ENCODE results near the gene MCHR1.
"Not testable (repeated sequence)": the region's sequence is repeated elsewhere in the genome, so short reads cannot be mapped to it uniquely, and the experiment has no call there.

The MCHR1 gene

GRCh38 chr22:40679249-40679963 is at the start of gene MCHR1:
TSS of gene MCHR1 (plus strand) at chr22:40679484. CDS start at chr22:40679653, 169 bp downstream.
- no peak for DNase-seq (ENCODE audit: low read depth in 2 of 2)

GRCh38 chr22:40631925-40632324 is 47.4 kb upstream of the MCHR1 start:
- DNase-seq (ENCODE audit: low read depth in 2 of 2): no peak

DNA sequence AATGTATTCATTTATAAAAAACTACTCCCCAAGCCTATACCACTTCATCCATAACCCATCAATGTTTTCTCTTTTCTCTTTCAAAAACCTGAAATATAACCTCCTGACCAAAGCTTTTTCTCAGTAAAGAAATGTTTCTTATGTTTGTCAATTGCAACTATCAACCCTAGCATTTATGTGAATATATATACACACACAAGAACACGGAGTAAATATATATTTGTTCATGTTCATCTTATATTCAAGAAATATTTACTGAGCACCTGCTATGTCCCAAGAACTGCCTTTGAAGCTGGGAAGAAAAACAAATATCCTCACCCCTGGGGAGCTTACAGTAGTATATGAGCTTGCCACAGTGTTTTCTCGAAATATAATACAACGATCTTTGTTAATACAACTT is 46.2 kb upstream of the MCHR1 start:
- no peak for DNase-seq (ENCODE audit: low read depth in 2 of 2)

DNA sequence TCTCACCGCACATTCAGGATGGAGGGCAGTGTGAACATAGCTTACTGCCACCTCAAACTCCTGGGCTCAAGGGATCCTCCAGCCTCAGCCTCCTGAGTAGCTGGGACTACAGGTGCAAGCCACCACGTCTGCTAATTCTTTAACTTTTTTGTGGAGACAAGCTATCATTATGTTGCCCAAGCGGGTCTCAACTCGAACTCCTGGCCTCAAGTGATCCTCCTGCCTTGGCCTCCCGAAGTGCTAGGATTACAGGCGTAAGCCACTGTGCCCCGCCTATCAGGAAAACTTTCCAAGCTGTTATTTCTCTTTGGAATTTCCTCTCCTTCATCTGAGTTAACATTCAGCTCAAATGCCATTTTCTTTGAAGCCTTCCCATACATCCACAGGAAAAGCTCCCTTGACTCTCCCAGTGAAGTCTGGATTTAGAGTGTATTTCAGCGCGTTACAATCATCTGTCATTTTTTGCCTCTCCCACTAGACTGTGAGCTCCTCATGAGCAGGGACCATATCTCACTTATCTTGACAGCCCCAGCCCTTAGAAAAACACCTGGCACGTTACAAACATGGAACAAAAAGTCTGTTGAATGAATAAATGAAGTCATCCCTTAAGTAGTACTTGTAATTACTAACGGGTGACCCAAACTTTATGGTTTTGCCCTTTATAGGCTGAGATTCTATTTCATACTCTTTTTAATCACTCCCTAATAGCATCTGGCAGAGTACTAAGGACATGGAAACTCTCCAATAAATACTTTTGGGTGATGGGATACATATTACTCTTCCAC is 45.0 kb upstream of the MCHR1 start:
- DNase-seq (ENCODE audit: low read depth in 2 of 2): no peak

DNA sequence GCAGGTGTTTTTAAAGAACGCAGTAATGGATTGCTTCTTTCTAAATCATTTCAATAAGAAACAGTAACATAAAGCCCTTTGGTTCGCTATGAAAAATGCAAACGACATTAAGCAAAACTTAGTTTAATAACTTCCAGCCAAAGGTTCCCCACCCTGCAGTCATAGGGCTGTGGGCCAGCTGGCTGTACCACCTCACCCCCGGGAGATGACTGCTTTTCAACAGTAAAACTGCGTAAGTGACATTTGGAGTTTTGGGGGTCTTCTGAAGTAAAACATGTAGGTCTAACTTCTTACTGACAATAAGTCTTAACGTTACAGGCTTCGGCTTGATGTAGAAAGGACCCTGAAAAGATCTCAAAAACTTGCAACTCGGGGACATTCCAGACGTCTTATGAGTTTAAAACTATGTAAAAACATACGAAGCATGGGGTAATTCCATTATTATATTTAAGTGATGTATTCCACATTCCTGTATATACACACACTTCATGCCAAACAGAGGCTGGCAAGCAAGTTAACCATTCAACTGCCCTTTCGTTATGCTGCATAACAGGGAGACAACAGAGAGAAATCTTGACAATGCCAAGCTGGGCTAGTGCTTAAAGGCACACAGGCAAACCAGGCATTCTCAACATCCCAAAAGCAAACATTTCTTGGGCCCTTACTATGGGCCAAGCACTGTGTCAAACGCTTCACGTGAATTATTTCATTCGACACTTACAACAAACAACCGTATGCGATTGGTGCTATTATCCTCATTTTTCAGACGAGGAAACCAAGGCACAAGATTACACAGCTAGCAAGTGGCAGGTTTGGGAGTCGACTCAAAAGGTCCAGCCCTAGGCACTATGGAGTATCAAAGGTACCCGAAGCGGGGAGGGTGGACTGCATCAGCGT is 44.0 kb upstream of the MCHR1 start:
- no peak for DNase-seq (ENCODE audit: low read depth in 2 of 2)

- no peak for DNase-seq (ENCODE audit: low read depth in 2 of 2)
Measured at GRCh38 chr22:40635940-40636379, 43.3 kb upstream of the MCHR1 start.

DNA sequence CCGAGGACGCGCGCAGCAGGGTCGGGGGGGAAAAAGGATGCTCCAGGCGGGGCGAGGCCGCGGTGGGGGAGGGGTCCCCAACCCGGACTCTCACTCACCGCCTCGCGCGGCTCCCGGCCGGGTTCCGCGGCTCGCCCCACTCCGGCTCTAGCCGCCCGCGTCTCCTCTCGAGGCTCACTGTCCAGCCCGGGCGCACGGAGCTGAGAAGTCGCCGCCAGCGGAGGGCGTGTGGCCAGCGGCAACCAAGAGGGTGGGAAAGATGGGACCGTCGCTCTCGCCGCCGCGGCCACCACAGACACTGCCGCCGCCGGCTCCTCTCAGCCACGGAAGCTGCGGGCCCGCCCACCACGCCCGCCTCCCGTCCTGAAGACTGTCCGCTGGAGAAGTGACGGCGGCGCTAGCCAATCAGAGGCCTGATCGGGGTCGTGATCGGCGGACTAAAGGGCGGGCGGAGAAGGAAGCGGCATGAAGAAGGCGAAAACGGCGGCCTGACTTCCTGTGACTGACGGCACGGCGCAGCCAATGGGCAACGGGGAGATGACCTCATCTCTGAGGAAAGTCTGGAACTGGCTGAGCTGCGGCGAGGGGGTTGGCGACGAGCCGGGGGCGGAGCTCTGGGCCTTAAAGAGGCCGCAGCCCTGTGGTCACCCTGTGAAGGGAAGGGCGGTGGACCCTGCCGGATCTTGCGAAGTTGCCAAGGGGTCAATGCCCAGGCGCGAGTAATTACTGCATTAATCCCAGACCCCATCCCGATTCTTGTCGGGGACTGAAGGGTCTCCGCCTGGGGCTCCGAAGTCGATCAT is 42.7 kb upstream of the MCHR1 start, which contains the start of gene MRTFA:
TSS of gene MRTFA (minus strand) at position 340 of the 803 bp plus-strand sequence.
- DNase-seq (ENCODE audit: low read depth in 2 of 2): peak; percentile 98

GRCh38 chr22:40637183-40638150 is 41.8 kb upstream of the MCHR1 start:
- peak; percentile 31 to 53 for DNase-seq (ENCODE audit: low read depth in 2 of 2)

DNA sequence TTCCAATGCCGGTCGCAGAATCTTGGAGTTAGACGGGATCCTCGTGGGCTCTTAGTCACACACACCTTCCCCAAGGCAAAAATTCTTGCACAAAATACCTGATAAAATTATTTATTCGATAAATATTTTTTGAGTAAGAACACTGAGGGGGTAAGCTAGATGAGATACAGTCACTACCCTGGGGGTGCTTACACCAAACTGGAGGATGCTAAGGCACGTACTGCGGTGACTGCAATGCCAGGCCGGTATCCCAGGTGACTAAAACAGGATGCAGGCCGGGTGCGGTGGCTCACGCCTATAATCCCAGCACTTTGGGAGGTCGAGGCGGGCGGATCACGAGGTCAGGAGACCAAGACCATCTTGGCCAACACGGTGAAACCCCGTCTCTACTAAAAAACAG is 41.0 kb upstream of the MCHR1 start:
- DNase-seq (ENCODE audit: low read depth in 2 of 2): no peak

- no peak for DNase-seq (ENCODE audit: low read depth in 2 of 2)
Measured at GRCh38 chr22:40641269-40641668, 38.0 kb upstream of the MCHR1 start.

GRCh38 chr22:40642316-40642715 is 37.0 kb upstream of the MCHR1 start:
- no peak for DNase-seq (ENCODE audit: low read depth in 2 of 2)

- DNase-seq (ENCODE audit: low read depth in 2 of 2): no peak
Measured at GRCh38 chr22:40645579-40646197, 33.6 kb upstream of the MCHR1 start.

DNA sequence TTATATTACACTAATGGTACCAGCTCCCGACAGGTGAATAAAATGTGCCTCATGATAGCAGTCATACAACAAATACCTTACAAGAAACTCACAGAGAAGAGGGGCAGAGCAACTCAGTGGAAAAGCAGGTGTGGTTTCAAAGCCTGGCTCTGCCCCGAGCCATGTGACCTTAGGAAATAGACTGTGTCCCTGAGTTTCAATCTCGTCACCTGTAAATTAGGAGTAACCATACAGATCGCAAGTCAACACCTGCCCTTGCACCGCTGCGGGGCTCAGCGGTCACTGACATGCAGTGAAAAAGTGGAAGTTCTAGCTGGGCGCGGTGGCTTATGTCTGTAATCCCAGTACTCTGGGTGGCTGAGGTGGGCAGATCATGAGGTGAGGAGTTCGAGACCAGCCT is 30.9 kb upstream of the MCHR1 start:
- DNase-seq (ENCODE audit: low read depth in 2 of 2): no peak

GRCh38 chr22:40651057-40651456 is 28.2 kb upstream of the MCHR1 start:
- DNase-seq (ENCODE audit: low read depth in 2 of 2): no peak

GRCh38 chr22:40651563-40652501 is 27.5 kb upstream of the MCHR1 start:
- peak; percentile 68 to 72 for DNase-seq (ENCODE audit: low read depth in 2 of 2)

GRCh38 chr22:40653361-40653760 is 25.9 kb upstream of the MCHR1 start:
- no peak for DNase-seq (ENCODE audit: low read depth in 2 of 2)

DNA sequence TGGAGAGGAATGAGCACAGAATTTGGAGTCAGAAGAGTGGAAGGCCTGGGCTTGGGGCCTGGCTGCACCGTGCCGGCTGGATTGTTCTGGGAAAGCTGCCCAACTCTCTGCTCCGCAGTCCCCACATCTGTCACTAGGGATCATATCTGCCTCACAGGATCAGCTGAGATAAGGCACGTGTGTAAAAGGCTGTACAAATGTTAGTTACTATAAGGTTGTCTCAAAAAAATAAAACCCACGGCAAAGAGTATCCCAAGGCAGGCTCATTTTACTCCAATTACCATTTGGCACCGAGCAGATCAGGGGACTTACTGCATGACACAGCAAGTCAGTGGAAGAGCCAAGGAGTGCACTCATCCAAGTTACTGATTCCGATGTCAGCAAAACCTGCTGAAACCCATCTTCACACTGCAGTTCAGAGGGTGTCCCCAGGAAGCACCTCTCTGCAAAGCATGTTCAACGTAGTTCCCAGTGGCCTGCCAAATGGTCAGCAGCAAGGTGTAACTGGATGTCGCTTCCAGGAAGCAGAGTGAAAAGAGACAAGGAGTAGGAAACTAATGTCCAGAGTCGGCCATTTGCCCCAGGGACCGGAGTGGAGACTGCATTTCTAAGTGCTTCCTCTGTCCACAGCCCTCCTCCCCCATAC is 24.6 kb upstream of the MCHR1 start:
- no peak for DNase-seq (ENCODE audit: low read depth in 2 of 2)

DNA sequence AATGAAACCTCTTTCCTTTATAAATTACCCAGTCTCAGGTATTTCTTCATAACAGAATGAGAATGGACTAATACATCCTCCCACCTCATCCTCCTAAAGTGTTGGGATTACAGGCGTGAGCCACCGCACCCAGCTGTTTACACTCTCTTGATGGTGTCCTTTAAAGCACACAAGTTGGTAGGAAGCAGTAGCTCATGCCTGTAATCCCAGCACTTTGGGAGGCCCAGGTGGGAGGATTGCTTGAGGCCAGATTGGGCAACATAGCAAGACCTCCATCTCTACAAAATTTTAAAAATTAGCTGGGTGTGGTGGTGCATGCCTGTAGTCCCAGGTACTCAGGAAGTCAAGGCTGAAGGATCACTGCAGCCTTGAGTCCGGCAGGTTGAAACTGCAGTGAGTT is 23.3 kb upstream of the MCHR1 start:
- not testable (repeated sequence) for DNase-seq (ENCODE audit: low read depth in 2 of 2)
